Endothelial cell of umbilical vein (primary cell): ENCODE data around the gene NANOS3. TPM values are rescaled to one million over a fixed set of nuclear protein-coding genes. Genes with fewer than 3 reads are reported as not detected.
A peak's percentile ranks its signal among the peaks of the same experiment; 100 is the strongest.

ENCODE experiments used
- BruUV-seq: library from RNA; stranded (reverse); fragments of 400-500 nt; replicated peaks from 2 replicates; lab custom pipeline; 2021; lab: Mats Ljungman, UMichigan
- CTCF ChIA-PET: fragments of 300-600, 350-600 bp; sonication (Branson Sonifier 250); formaldehyde crosslinking; loops from one replicate; lab custom pipeline; 2021; ENCODE audit warnings: antibody characterized with exemption, inconsistent platforms; lab: Charles Lee
- POLR2A ChIA-PET: fragments of 300-600, 350-600 bp; sonication (Branson Sonifier 250); formaldehyde crosslinking; loops from one replicate; lab custom pipeline; 2021; ENCODE audit warnings: antibody characterized with exemption, inconsistent platforms; lab: Charles Lee
- DNase-seq: peaks from one replicate; pipeline ENCODE4 v3.0.0-alpha.2; 2011; ENCODE audit warnings: low read depth, low spot score
- FAIRE-seq: peaks from 2 replicates; lab custom pipeline; 2011; peaks lifted over from hg19 to GRCh38; lab: Jason Lieb, UNC
- H2AFZ ChIP-seq: 2 replicates; pipeline ENCODE4 v1.6.0; 2012; ENCODE audit warnings: low read depth, low read length, control low read depth, inconsistent platforms
- H3K27ac ChIP-seq: 2 replicates; pipeline ENCODE4 v1.5.1; 2011; ENCODE audit warnings: low read depth, mild to moderate bottlenecking, control low read depth, low read length, moderate library complexity; ENCODE audit not compliant: insufficient read depth
- H3K27me3 ChIP-seq, 2 experiments: 2 replicates each; pipeline versions ENCODE4 v1.6.0 to v1.6.1; 2011; ENCODE audit warnings: low read length in 2 of 2, mixed read lengths in 1 of 2; ENCODE audit not compliant: control insufficient read depth in 2 of 2, insufficient read depth in 2 of 2
- H3K36me3 ChIP-seq, 2 experiments: 2 replicates in 1 of 2; 3 replicates in 1 of 2; pipeline ENCODE4 v1.5.1; 2011; ENCODE audit warnings: low read length in 2 of 2, mild to moderate bottlenecking in 1 of 2, moderate library complexity in 1 of 2; ENCODE audit not compliant: control insufficient read depth in 2 of 2, insufficient read depth in 2 of 2; ENCODE audit errors: extremely low read depth in 1 of 2
- H3K4me1 ChIP-seq: 3 replicates; pipeline ENCODE4 v1.5.1; 2011; ENCODE audit warnings: mild to moderate bottlenecking, low read length; ENCODE audit not compliant: control insufficient read depth, insufficient read depth; ENCODE audit errors: extremely low read depth
- H3K4me2 ChIP-seq: 2 replicates; pipeline ENCODE4 v1.6.1; 2011; ENCODE audit warnings: low read length, control low read depth, mixed read lengths; ENCODE audit not compliant: insufficient read depth
- H3K4me3 ChIP-seq, 3 experiments: fragments of 200-600 bp in 1 of 3; sonication (generic), shearing (Covaris generic) in 1 of 3; replicated peaks in 1 of 3; 2 replicates each; pipeline ENCODE4 v1.5.1; 2011 to 2016; ENCODE audit warnings: control low read depth in 3 of 3, low read length in 3 of 3, mild to moderate bottlenecking in 2 of 3, inconsistent platforms in 1 of 3, low read depth in 1 of 3, moderate library complexity in 1 of 3; ENCODE audit not compliant: insufficient read depth in 1 of 3
- H3K79me2 ChIP-seq: 2 replicates; pipeline ENCODE4 v1.6.0; 2012; ENCODE audit warnings: low read length, inconsistent platforms; ENCODE audit not compliant: control insufficient read depth, insufficient read depth
- H3K9ac ChIP-seq: replicated peaks from 2 replicates; pipeline ENCODE3; 2011; ENCODE audit warnings: low read length, control low read depth; ENCODE audit not compliant: insufficient read depth; ENCODE audit errors: extremely low read depth
- H3K9me1 ChIP-seq: replicated peaks from 3 replicates; pipeline ENCODE4 v1.6.0; 2011; ENCODE audit warnings: mild to moderate bottlenecking, low read length; ENCODE audit not compliant: control insufficient read depth, insufficient read depth; ENCODE audit errors: extremely low read depth
- H3K9me3 ChIP-seq: replicated peaks from 2 replicates; pipeline ENCODE4 v1.5.1; 2012; ENCODE audit warnings: low read length, inconsistent platforms; ENCODE audit not compliant: control insufficient read depth, insufficient read depth
- H4K20me1 ChIP-seq: replicated peaks from 2 replicates; pipeline ENCODE3; 2011; ENCODE audit warnings: mild to moderate bottlenecking, low read length; ENCODE audit not compliant: control insufficient read depth, insufficient read depth; ENCODE audit errors: extremely low read depth
- JUN ChIP-seq: IDR thresholded peaks from 2 replicates; pipeline ENCODE4 v1.6.1; 2011; ENCODE audit warnings: borderline replicate concordance, low read depth; ENCODE audit not compliant: insufficient read length, insufficient read depth
- POLR2A ChIP-seq: IDR thresholded peaks from 2 replicates; pipeline ENCODE4 v1.6.1; 2012; ENCODE audit warnings: low read depth, mild to moderate bottlenecking, control low read depth, low read length
- POLR2AphosphoS5 ChIP-seq: IDR thresholded peaks from 2 replicates; pipeline ENCODE4 v1.6.1; 2012; ENCODE audit warnings: low read depth, mild to moderate bottlenecking, control low read depth, low read length, moderate library complexity; ENCODE audit not compliant: insufficient read depth
- dilution Hi-C: fragments of 300-500 bp; cut with MboI; formaldehyde crosslinking; loops from one replicate; pipeline ENCODE4 v1.15.0; 2019; ENCODE audit warnings: low sequenced_read_pairs; ENCODE audit not compliant: extremely low pct_ligation_motif_present
- intact Hi-C: fragments of 100-400 bp; cut with micrococcal nuclease; formaldehyde crosslinking; loops from one replicate; pipeline ENCODE4 v1.10.0; 2022
- polyA plus RNA-seq, 4 experiments: library from polyadenylated mRNA; depleted of rRNA in 3 of 4; stranded (reverse) in 3 of 4; unstranded in 1 of 4; fragments of >200 nt; gene quantifications; 2 replicates each; pipeline versions ENCODE4 v1.2.1 to v1.2.3, GENCODE V29; 2011 to 2012; ENCODE audit warnings: missing spikeins in 1 of 4
- total RNA-seq: library from RNA; stranded (reverse); gene quantifications from 2 replicates; pipeline ENCODE4 v1.2.3, GENCODE V29; 2021
- TF ChIP-seq, protein P1 (sequence below), 2 donors: IDR thresholded peaks; 1 replicate in 1 of 2; 2 replicates in 1 of 2; pipeline ENCODE4 v1.5.1; 2011; ENCODE audit warnings: low read length in 2 of 2, mild to moderate bottlenecking in 2 of 2, moderate library complexity in 2 of 2, control low read depth in 1 of 2, inconsistent platforms in 1 of 2, low read depth in 1 of 2; ENCODE audit not compliant: insufficient read depth in 1 of 2; ENCODE audit errors: extremely low read depth in 1 of 2

The NANOS3 gene
- total and polyA plus RNA-seq, 2 donors (not counting 3 experiments of a cell fraction or from before 2014, with no cell fraction given), result 1.0 to 4.4 TPM

GRCh38 chr19:13847407-13848339 is 29.3 kb upstream of the NANOS3 start:
- H3K27me3 ChIP-seq, result no peaks in the 10 kb centered on the region
- peak overlapping the region; percentile 96 for H3K9ac ChIP-seq
- no peaks in the 10 kb centered on the region for H3K9me3 ChIP-seq
- peak overlapping the region; percentile 50 for H3K4me2 ChIP-seq
- FAIRE-seq (peak; percentile 77), DNase-seq (peak; percentile 89)
- H3K4me3 ChIP-seq, result peak overlapping the region; percentile 1 to 48 (median 24)
- ChIA-PET POLR2A (interaction anchor here (0.7 to 2.4 kb wide), 2 partner anchors 11 to 51 kb away, joined by 8 to 12 read pairs; no protein-coding TSS in a partner anchor), CTCF (interaction anchor here (0.7 to 3.1 kb wide), 4 partner anchors 8 to 63 kb away, joined by 3 to 19 read pairs (median 6); no protein-coding TSS in a partner anchor)
- no peaks in the 10 kb centered on the region for H3K9me1 ChIP-seq
- peaks cover 46% of the 10 kb centered on the region for H3K4me1 ChIP-seq
- peaks cover 3% of the 10 kb centered on the region for H3K79me2 ChIP-seq
- H2AFZ ChIP-seq, result no peak overlapping the region
- intact Hi-C loops (loop anchor here (1.0 kb wide), 2 partner anchors 8 to 15 kb away; no protein-coding TSS in a partner anchor), dilution Hi-C loops (no loop called here)
- TF ChIP-seq JUN (no peak), POLR2A (peak; percentile 26), POLR2AphosphoS5 (peak; percentile 69)
- TF ChIP-seq, protein P1, sequence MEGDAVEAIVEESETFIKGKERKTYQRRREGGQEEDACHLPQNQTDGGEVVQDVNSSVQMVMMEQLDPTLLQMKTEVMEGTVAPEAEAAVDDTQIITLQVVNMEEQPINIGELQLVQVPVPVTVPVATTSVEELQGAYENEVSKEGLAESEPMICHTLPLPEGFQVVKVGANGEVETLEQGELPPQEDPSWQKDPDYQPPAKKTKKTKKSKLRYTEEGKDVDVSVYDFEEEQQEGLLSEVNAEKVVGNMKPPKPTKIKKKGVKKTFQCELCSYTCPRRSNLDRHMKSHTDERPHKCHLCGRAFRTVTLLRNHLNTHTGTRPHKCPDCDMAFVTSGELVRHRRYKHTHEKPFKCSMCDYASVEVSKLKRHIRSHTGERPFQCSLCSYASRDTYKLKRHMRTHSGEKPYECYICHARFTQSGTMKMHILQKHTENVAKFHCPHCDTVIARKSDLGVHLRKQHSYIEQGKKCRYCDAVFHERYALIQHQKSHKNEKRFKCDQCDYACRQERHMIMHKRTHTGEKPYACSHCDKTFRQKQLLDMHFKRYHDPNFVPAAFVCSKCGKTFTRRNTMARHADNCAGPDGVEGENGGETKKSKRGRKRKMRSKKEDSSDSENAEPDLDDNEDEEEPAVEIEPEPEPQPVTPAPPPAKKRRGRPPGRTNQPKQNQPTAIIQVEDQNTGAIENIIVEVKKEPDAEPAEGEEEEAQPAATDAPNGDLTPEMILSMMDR (IDR thresholded peaks at IDR 0.05; ENCODE audit: extremely low read depth in 1 of 2, insufficient read depth in 1 of 2, low read depth in 1 of 2, low read length in 2 of 2), result peak in 1 of 2 donors; percentile 13
- BruUV-seq, result TSS peak; percentile 20
- H4K20me1 ChIP-seq, result no peaks in the 10 kb centered on the region
- H3K36me3 ChIP-seq, result no peaks in the 10 kb centered on the region
- peak overlapping the region; percentile 99 for H3K27ac ChIP-seq
